ENCODE results near the gene FBXL14.
"Not testable (repeated sequence)": the region's sequence is repeated elsewhere in the genome, so short reads cannot be mapped to it uniquely, and the experiment has no call there.

Gene FBXL14

GRCh38 chr12:1572731-1573130 is 21.6 kb downstream of the FBXL14 start:
- no peak for DNase-seq (ENCODE audit: low spot score)

GRCh38 chr12:1567852-1568251 is 26.5 kb downstream of the FBXL14 start:
- no peak for DNase-seq (ENCODE audit: low spot score)

GRCh38 chr12:1566449-1567135 is 27.8 kb downstream of the FBXL14 start:
- DNase-seq (ENCODE audit: low spot score), result no peak

- no peak for DNase-seq (ENCODE audit: low spot score)
Observed at GRCh38 chr12:1565172-1565571, 29.2 kb downstream of the FBXL14 start.

GRCh38 chr12:1564067-1564466 is 30.3 kb downstream of the FBXL14 start:
- no peak for DNase-seq (ENCODE audit: low spot score)

DNA sequence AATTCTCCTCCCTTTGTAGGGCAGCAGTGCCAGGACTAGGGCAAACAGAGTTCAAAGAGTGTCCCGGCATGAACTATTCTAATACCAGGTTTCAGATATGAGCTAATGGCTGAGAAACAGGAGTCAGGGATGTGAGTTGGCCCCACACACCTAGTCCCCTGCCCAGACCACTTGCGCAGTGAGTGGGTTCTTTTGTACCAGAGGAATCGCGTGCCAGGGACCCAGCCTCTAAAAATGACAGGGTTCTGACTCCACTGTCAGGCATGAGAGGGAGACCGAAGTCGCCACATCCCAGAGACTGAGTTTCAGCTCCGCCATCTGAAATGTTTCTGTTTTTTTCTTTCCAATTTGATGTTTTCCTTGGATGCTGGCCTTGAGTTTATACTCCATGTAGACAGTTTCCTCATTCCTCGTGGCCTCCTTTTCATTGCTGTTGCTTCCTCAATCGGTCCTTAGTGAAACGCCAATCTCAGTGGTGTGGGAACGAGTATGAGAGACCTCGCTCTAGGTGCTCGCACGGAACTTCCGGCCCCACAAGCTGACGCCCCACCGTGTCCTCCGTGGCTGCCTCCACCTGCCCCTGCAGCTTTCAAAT is 31.5 kb downstream of the FBXL14 start:
- DNase-seq (ENCODE audit: low spot score), result no peak

GRCh38 chr12:1560704-1561103 is 33.7 kb downstream of the FBXL14 start:
- no peak for DNase-seq (ENCODE audit: low spot score)

- DNase-seq (ENCODE audit: low spot score), result no peak
Observed at GRCh38 chr12:1559676-1560091, 34.7 kb downstream of the FBXL14 start.

- not testable (repeated sequence) for DNase-seq (ENCODE audit: low spot score)
Observed at GRCh38 chr12:1558108-1558507, 36.3 kb downstream of the FBXL14 start.

- DNase-seq (ENCODE audit: low spot score), result no peak
Observed at GRCh38 chr12:1553987-1554982, 40.1 kb downstream of the FBXL14 start.

DNA sequence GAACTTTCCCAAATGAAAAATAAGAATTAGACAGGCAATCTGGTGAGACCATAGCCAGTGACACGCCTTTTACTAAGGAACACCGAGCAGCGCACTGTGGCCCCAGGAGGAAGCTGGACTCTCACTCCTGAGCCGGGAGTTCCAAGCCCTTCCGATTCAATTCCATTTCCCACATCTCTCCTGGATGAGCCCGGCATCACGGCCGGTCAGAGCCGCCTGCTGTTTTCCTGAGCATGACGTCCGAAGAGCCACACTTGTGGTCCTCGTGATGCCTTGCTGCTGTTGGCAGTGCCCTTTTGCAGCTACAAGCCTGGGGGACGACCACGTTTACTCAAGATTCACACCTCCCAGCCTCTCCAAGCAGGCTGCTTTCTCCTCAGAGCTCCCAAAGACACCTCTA is 40.8 kb downstream of the FBXL14 start:
- no peak for DNase-seq (ENCODE audit: low spot score)

GRCh38 chr12:1552911-1553491 is 41.4 kb downstream of the FBXL14 start:
- no peak for DNase-seq (ENCODE audit: low spot score)

DNA sequence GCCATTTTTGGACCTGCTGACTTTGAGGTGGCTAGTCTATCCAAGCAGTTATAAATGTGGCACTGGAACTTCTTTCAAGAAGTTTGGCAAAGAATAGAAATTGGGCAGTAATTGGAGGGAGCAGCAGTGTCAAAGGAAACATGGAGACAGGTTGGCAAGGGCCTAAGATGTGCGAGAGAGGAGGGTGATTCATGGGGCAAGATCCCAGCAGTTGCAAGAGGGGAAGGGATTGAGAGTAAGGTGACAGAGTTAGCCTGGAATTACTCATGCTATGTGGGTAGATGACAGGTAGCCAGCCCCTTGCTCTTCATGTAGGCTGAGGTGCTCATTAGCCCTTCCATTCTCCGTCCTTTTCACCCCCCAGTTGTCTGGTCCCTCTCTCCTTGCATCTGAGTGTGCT is 42.2 kb downstream of the FBXL14 start:
- no peak for DNase-seq (ENCODE audit: low spot score)

GRCh38 chr12:1551496-1551895 is 42.9 kb downstream of the FBXL14 start:
- no peak for DNase-seq (ENCODE audit: low spot score)

DNA sequence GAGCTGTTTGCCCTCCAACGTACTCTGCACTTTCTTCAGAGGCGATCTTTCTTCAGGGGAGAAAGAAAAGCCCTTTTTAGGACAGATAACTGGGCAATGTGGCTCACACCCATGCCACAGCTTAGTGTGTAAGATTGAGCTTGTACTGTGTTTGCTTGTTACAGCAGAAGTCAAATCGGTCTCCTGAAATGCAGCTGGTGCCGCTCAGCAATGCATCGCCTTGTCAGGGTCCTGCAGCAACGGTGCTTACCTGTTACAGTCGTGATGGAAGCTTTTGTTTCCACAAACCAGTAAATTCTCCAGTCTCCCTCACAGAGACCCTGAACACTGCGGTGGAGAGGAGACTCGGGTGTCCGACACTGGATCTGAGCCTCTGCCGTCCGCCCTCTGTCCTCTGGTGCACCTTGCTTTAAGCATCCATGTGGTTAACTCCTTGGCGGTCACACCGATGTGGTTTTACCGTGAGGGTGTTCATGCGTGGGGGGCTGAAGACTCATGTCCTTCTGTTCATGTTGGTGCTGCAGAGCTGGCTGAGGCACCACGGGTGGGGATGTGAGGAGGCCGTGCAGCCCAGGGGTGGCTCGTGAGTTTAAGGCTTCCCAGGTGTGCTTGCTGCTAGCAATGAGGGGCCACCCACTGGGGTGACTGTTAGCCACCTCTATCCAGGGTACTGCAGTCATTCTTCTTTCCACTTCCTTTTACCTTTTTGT is 47.3 kb downstream of the FBXL14 start:
- DNase-seq (ENCODE audit: low spot score), result no peak

DNA sequence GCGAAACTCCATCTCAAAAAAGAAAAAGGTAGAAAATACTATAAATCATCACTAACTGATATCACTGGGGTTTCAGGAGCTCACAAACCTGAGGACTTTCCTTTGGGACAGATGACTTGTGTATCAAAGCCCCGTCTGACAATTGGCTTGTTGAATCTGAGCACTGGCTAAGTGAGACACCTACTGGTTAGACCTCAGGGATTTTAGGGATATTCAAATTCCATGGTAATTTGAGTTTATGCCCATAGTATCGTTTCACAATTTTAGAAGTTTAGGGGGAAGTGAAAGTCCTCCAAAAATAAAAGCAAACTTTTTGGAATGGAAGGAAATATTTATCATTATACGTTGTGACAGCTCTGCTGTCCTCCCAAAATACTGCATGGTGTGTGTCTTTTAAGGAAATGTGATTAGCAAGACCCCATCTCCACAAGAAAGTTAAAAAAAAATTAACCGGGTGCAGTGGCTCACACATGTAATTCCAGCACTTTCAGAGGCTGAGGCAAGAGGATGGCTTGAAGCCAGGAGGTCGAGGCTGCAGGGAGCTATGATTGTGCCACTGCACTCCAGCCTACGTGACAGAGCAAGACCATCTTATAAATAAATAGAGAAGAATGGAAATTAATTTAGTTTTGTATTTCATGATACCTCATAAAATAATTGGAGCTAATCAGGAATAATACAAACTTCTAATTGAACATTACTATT is 49.2 kb downstream of the FBXL14 start:
- DNase-seq (ENCODE audit: low spot score), result no peak

GRCh38 chr12:1542599-1542998 is 51.8 kb downstream of the FBXL14 start:
- no peak for DNase-seq (ENCODE audit: low spot score)

DNA sequence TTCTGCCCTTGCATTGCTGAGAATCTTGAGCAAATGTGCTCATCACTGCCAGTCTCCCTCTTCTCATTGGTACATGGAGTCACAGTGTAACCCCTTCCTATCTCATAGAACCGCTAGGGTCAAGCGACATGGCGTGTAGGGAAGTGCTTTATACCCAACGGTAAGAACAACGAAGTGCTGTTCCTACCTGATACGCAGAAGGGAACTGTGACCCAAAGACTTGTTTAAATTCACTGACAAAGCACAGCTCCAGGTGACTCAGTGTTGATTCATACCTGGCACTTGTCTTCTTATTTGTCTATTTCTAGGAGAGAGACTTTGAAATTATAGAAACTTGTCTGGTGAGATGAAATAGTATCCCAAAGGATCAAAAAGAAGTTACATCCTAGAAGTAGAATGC is 53.7 kb downstream of the FBXL14 start:
- no peak for DNase-seq (ENCODE audit: low spot score)

DNA sequence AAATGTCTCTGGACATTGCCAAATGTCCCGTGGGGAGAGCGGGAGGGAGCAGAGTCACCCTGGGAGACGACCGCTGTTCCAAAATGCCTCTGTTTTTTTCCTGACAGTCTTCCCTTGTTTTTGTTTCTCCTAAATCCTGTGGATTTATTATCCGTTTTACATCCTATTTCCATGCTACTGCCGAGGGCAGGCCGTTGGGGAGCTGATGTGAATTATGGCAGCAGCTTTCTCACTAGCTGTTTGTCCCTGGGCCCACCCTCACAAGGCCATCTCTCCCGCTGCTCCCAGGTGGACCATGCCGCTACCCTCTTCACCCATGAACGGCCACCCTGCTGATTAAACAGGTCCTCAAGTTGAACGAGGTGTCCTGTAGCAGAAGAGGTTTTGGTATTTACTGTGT is 55.2 kb downstream of the FBXL14 start:
- DNase-seq (ENCODE audit: low spot score), result no peak

GRCh38 chr12:1536817-1537216 is 57.6 kb downstream of the FBXL14 start:
- no peak for DNase-seq (ENCODE audit: low spot score)

GRCh38 chr12:1534748-1535147 is 59.6 kb downstream of the FBXL14 start:
- no peak for DNase-seq (ENCODE audit: low spot score)
